Measurements from ENCODE around the gene NEU3. TPM values are rescaled to one million over a fixed set of nuclear protein-coding genes. Genes with fewer than 3 reads are reported as not detected.
A peak's percentile ranks its signal among the peaks of the same experiment; 100 is the strongest.
"Not testable (repeated sequence)": the region's sequence is repeated elsewhere in the genome, so short reads cannot be mapped to it uniquely, and the experiment has no call there.

Gene NEU3
- total RNA-seq, 2 experiments from 2014 or later: 15.8 to 16.7 TPM

DNA sequence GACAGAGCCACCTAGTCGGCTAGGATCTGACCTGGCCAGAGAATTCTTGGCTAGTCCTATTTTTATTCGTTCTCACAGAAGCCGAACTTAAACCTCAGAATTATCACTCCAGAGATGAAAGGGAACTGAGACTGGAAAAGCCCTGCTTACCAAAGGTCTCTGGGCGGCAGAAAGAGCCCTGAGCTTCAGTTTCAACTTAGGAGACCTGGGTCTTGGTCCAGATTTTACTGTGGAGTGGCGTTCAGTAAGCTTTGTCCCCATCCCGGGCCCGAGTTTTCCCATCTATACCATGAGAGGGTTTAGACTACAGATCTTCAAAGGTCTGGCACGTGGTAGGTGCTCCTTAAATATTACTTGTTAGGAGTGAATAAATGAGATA is 516 bp downstream of the NEU3 start:
- no peaks in the 10 kb centered on the region for H3K9me3 Mint-ChIP-seq (ENCODE audit: insufficient read depth)
- no peaks in the 10 kb centered on the region for H3K27me3 Mint-ChIP-seq (ENCODE audit: low read depth)
- H3K4me3 Mint-ChIP-seq: peak overlapping the region; percentile 94
- ChIA-PET POLR2A (interaction anchor here (0.6 to 2.3 kb wide), 9 partner anchors 9 to 537 kb away, joined by 3 to 9 read pairs (median 3); partner anchors contain the start of genes SPCS2 and XRRA1), CTCF (interaction anchor here (0.9 to 2.2 kb wide), 11 partner anchors 11 to 280 kb away, joined by 3 to 11 read pairs (median 5); partner anchors contain the start of genes SPCS2, TPBGL and XRRA1)
- H3K4me1 Mint-ChIP-seq (ENCODE audit: low read depth): peaks cover 32% of the 10 kb centered on the region
- H3K27ac Mint-ChIP-seq: peak overlapping the region; percentile 91
- no peak for ATAC-seq
- no peak for DNase-seq
- H3K36me3 Mint-ChIP-seq (ENCODE audit: low read depth): peaks cover 2% of the 10 kb centered on the region

- not testable (repeated sequence) for H3K27me3 Mint-ChIP-seq (ENCODE audit: low read depth); H3K27ac Mint-ChIP-seq; H3K36me3 Mint-ChIP-seq (ENCODE audit: low read depth); H3K9me3 Mint-ChIP-seq (ENCODE audit: insufficient read depth); ATAC-seq; DNase-seq
- ChIA-PET CTCF (interaction anchor here (1.1 to 2.2 kb wide), 7 partner anchors 12 to 258 kb away, joined by 3 to 11 read pairs (median 6); partner anchors contain the start of gene TPBGL), POLR2A (interaction anchor here (1.3 to 2.3 kb wide), 2 partner anchors 10 to 41 kb away, joined by 5 to 9 read pairs; partner anchors contain the start of genes SPCS2 and XRRA1)
- peak overlapping the region; percentile 94 for H3K4me3 Mint-ChIP-seq
- H3K4me1 Mint-ChIP-seq (ENCODE audit: low read depth): peaks cover 32% of the 10 kb centered on the region
These were observed 1.4 kb downstream of the NEU3 start for GRCh38 chr11:74990150-74990549.

DNA sequence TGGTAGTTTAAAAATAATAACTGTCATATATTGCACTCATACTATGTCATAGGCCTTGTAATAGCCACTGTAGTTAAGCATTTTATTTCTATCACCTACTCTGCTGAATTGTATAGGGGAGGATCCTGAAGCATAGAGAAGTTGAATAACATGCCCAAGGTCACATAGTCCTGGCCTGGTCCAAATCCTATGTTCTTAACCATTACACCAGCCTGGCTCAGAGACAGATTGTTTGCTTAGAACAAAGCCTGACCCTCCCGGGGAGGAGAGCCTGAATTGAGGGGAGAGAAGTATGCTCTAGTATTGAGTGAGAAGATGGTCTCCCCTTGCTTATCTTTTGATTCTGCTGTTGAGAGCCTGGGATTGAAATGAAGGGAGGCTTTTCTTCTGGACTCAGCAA is 2.2 kb downstream of the NEU3 start:
- peaks cover 13% of the 10 kb centered on the region for H3K36me3 Mint-ChIP-seq (ENCODE audit: low read depth)
- H3K9me3 Mint-ChIP-seq (ENCODE audit: insufficient read depth): no peaks in the 10 kb centered on the region
- DNase-seq: no peak
- ChIA-PET POLR2A (no interaction called here), CTCF (no interaction called here)
- no peak overlapping the region for H3K27ac Mint-ChIP-seq
- H3K4me3 Mint-ChIP-seq: no peak overlapping the region
- no peaks in the 10 kb centered on the region for H3K27me3 Mint-ChIP-seq (ENCODE audit: low read depth)
- peaks cover 32% of the 10 kb centered on the region for H3K4me1 Mint-ChIP-seq (ENCODE audit: low read depth)
- no peak for ATAC-seq

DNA sequence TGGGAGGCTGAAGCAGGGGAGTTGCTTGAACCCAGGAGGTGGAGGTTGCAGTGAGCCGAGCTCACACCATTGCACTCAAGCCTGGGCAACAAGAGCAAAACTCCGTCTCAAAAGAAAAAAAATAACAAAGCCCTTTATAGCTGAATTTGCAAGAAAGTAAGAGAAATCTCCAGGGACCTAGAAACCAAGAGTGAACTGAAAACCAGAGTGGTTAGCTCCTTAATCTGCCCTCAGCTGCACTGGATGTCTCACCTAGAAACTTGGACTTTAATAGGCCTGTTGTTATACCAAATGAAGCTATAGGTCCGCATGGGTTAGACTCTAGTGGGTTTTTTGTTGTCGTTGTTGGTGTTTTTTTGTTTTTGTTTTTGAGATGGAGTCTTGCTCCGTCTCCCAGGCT is 4.1 kb downstream of the NEU3 start:
- Mint-ChIP-seq H3K27ac (no peak overlapping the region), H3K9me3 (ENCODE audit: insufficient read depth) (no peaks in the 10 kb centered on the region), H3K27me3 (ENCODE audit: low read depth) (no peaks in the 10 kb centered on the region), H3K4me1 (ENCODE audit: low read depth) (peaks cover 32% of the 10 kb centered on the region), H3K4me3 (no peak overlapping the region), H3K36me3 (ENCODE audit: low read depth) (peaks cover 23% of the 10 kb centered on the region)
- DNase-seq (no peak), ATAC-seq (no peak)
- ChIA-PET POLR2A (interaction anchor here (0.6 kb wide), 1 partner anchor 1972 kb away, joined by 4 read pairs; no protein-coding TSS in a partner anchor), CTCF (interaction anchor here (0.8 kb wide), 1 partner anchor 30 kb away, joined by 3 read pairs; no protein-coding TSS in a partner anchor)

DNA sequence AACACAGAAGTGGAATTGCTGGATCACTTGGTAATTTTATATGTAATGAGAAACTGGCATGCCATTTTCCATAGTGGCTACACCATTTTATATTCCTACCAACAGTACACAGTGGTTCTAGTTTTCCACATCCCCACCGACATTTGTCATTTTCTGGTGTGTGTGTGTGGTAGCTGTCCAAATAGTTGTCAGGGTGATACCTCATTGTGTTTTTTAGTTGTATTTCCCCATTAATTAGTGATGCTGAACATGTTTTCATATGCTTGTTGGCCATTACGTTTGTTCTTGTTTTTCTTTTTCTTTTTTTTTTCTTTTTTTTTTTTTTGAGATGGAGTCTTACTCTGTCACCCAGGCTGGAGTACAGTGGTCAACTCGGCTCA is 12.2 kb downstream of the NEU3 start:
- Mint-ChIP-seq H3K27ac (no peak overlapping the region), H3K27me3 (ENCODE audit: low read depth) (no peaks in the 10 kb centered on the region), H3K9me3 (ENCODE audit: insufficient read depth) (no peaks in the 10 kb centered on the region), H3K4me1 (ENCODE audit: low read depth) (peaks cover 5% of the 10 kb centered on the region), H3K4me3 (no peak overlapping the region), H3K36me3 (ENCODE audit: low read depth) (peaks cover 41% of the 10 kb centered on the region)
- DNase-seq (no peak), ATAC-seq (no peak)
- ChIA-PET POLR2A (no interaction called here), CTCF (interaction anchor here (2.1 to 4.3 kb wide), 2 partner anchors 21 to 248 kb away, joined by 6 to 14 read pairs; no protein-coding TSS in a partner anchor)

GRCh38 chr11:75001686-75002085 is 13.0 kb downstream of the NEU3 start:
- DNase-seq (no peak), ATAC-seq (no peak)
- Mint-ChIP-seq H3K9me3 (ENCODE audit: insufficient read depth) (no peaks in the 10 kb centered on the region), H3K36me3 (ENCODE audit: low read depth) (peaks cover 39% of the 10 kb centered on the region), H3K4me3 (no peak overlapping the region), H3K27ac (no peak overlapping the region), H3K4me1 (ENCODE audit: low read depth) (peaks cover 5% of the 10 kb centered on the region), H3K27me3 (ENCODE audit: low read depth) (no peaks in the 10 kb centered on the region)
- ChIA-PET CTCF (interaction anchor here (0.7 to 4.3 kb wide), 4 partner anchors 11 to 247 kb away, joined by 3 to 14 read pairs (median 4); no protein-coding TSS in a partner anchor), POLR2A (no interaction called here)

- peaks cover 5% of the 10 kb centered on the region for H3K4me1 Mint-ChIP-seq (ENCODE audit: low read depth)
- ChIA-PET POLR2A (no interaction called here), CTCF (interaction anchor here (0.6 to 4.3 kb wide), 5 partner anchors 10 to 331 kb away, joined by 3 to 14 read pairs (median 3); no protein-coding TSS in a partner anchor)
- no peak overlapping the region for H3K4me3 Mint-ChIP-seq
- no peak overlapping the region for H3K27ac Mint-ChIP-seq
- DNase-seq (no peak), ATAC-seq (no peak)
- H3K27me3 Mint-ChIP-seq (ENCODE audit: low read depth): no peaks in the 10 kb centered on the region
- H3K9me3 Mint-ChIP-seq (ENCODE audit: insufficient read depth): no peaks in the 10 kb centered on the region
- H3K36me3 Mint-ChIP-seq (ENCODE audit: low read depth): peaks cover 42% of the 10 kb centered on the region
These were observed 13.8 kb downstream of the NEU3 start for GRCh38 chr11:75002516-75002915.

- H3K4me1 Mint-ChIP-seq (ENCODE audit: low read depth): peaks cover 5% of the 10 kb centered on the region
- no peak overlapping the region for H3K27ac Mint-ChIP-seq
- no peaks in the 10 kb centered on the region for H3K27me3 Mint-ChIP-seq (ENCODE audit: low read depth)
- H3K36me3 Mint-ChIP-seq (ENCODE audit: low read depth): peaks cover 37% of the 10 kb centered on the region
- CTCF ChIA-PET: interaction anchor here (1.5 to 4.3 kb wide), 2 partner anchors 18 to 74 kb away, joined by 5 to 14 read pairs; no protein-coding TSS in a partner anchor
- no peak overlapping the region for H3K4me3 Mint-ChIP-seq
- POLR2A ChIA-PET: no interaction called here
- ATAC-seq: no peak
- DNase-seq: no peak
- no peaks in the 10 kb centered on the region for H3K9me3 Mint-ChIP-seq (ENCODE audit: insufficient read depth)
These were observed 15.5 kb downstream of the NEU3 start for GRCh38 chr11:75004215-75004614.

DNA sequence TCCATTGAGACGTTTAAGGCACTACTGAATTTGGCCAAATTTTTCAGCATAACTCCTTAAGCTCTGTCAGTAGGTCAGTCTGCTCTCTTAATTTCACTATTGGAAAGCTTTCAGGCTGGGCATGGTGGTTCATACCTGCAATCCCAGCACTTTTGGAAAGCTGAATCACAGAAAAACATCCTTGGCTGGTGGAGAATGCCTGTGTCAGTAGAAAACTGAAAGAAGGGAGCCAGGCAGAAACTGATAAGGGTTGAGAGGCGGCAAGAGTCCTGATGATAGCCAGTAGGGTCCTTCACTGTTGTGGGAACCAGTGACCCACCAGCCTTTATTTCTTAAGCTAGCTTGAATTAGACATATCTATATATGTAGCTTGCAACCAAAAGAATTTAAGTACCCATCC is 22.6 kb downstream of the NEU3 start:
- Mint-ChIP-seq H3K4me1 (ENCODE audit: low read depth) (no peaks in the 10 kb centered on the region), H3K27me3 (ENCODE audit: low read depth) (no peaks in the 10 kb centered on the region), H3K36me3 (ENCODE audit: low read depth) (peaks cover 15% of the 10 kb centered on the region), H3K27ac (no peak overlapping the region), H3K9me3 (ENCODE audit: insufficient read depth) (no peaks in the 10 kb centered on the region), H3K4me3 (no peak overlapping the region)
- CTCF ChIA-PET: interaction anchor here (0.9 to 3.4 kb wide), 4 partner anchors 10 to 194 kb away, joined by 3 to 27 read pairs (median 6); no protein-coding TSS in a partner anchor
- ATAC-seq (no peak), DNase-seq (no peak)
- POLR2A ChIA-PET: no interaction called here

DNA sequence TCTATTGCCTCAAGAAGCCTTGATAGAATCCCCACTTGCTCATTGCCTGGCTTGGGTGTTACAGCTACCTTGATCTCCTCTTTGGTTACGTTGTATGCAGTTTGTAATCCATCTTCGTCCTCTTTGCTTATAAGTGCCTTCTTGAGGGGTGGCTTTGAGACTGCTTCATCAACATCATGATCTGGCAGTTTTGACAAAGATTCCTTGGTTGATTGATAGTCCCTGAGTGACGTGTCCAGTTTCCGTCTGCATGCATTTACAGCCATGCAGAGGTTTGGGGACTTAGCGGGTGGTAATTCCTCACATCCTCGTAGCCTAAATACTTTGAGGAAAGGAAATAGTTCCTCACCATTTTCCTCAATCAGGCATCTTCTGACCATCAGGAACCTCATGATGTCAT is 23.1 kb downstream of the NEU3 start:
- Mint-ChIP-seq H3K4me1 (ENCODE audit: low read depth) (no peaks in the 10 kb centered on the region), H3K4me3 (no peak overlapping the region), H3K36me3 (ENCODE audit: low read depth) (peaks cover 13% of the 10 kb centered on the region), H3K27me3 (ENCODE audit: low read depth) (no peaks in the 10 kb centered on the region), H3K27ac (no peak overlapping the region), H3K9me3 (ENCODE audit: insufficient read depth) (no peaks in the 10 kb centered on the region)
- POLR2A ChIA-PET: no interaction called here
- CTCF ChIA-PET: interaction anchor here (0.9 to 3.4 kb wide), 3 partner anchors 9 to 82 kb away, joined by 3 to 27 read pairs (median 7); no protein-coding TSS in a partner anchor
- no peak for ATAC-seq
- DNase-seq: no peak

GRCh38 chr11:75013051-75013450 is 24.3 kb downstream of the NEU3 start:
- CTCF ChIA-PET: interaction anchor here (0.9 to 3.4 kb wide), 4 partner anchors 11 to 235 kb away, joined by 3 to 27 read pairs (median 4); no protein-coding TSS in a partner anchor
- ATAC-seq (no peak), DNase-seq (no peak)
- Mint-ChIP-seq H3K36me3 (ENCODE audit: low read depth) (peaks cover 6% of the 10 kb centered on the region), H3K4me3 (no peak overlapping the region), H3K9me3 (ENCODE audit: insufficient read depth) (no peaks in the 10 kb centered on the region), H3K27ac (no peak overlapping the region), H3K4me1 (ENCODE audit: low read depth) (no peaks in the 10 kb centered on the region), H3K27me3 (ENCODE audit: low read depth) (no peaks in the 10 kb centered on the region)
- POLR2A ChIA-PET: no interaction called here

DNA sequence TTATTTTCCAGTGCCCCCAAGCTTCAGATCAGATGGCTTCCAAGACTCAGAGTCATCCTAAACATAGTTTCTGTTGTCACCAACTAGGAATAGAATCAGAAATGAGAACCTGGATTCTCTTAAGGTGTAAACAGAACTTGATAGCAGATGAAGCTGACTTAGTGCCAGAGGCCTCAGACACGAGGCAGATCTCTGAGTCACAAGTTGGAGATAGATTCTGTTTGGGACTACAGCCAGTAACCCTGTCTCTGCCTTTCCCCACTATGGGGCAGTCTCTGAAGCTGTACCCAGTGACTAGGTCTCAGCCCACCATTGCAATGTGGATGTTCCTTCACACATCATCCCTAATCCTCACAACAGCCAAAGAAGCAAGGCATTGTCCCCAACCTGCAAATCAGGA is 25.4 kb downstream of the NEU3 start:
- ATAC-seq (no peak), DNase-seq (no peak)
- H3K27ac Mint-ChIP-seq: no peak overlapping the region
- POLR2A ChIA-PET: no interaction called here
- H3K27me3 Mint-ChIP-seq (ENCODE audit: low read depth): no peaks in the 10 kb centered on the region
- H3K36me3 Mint-ChIP-seq (ENCODE audit: low read depth): peaks cover 13% of the 10 kb centered on the region
- no peaks in the 10 kb centered on the region for H3K4me1 Mint-ChIP-seq (ENCODE audit: low read depth)
- CTCF ChIA-PET: interaction anchor here (1.1 to 1.8 kb wide), 4 partner anchors 9 to 234 kb away, joined by 3 to 10 read pairs (median 4); no protein-coding TSS in a partner anchor
- peaks cover 5% of the 10 kb centered on the region for H3K9me3 Mint-ChIP-seq (ENCODE audit: insufficient read depth)
- H3K4me3 Mint-ChIP-seq: no peak overlapping the region

Measured in activated CD8-positive, alpha-beta T cell treated with anti-CD3 and anti-CD28 coated beads, Interleukin-2, amount 10 ng/mL, durations not matched to agents 7 days and 5 days (primary cell).